ENCODE data around the gene CATSPER4. TPM values are rescaled to one million over a fixed set of nuclear protein-coding genes. Genes with fewer than 3 reads are reported as not detected.

The CATSPER4 gene
- total RNA-seq, 1 experiment from 2014 or later, result 0.35 TPM

DNA sequence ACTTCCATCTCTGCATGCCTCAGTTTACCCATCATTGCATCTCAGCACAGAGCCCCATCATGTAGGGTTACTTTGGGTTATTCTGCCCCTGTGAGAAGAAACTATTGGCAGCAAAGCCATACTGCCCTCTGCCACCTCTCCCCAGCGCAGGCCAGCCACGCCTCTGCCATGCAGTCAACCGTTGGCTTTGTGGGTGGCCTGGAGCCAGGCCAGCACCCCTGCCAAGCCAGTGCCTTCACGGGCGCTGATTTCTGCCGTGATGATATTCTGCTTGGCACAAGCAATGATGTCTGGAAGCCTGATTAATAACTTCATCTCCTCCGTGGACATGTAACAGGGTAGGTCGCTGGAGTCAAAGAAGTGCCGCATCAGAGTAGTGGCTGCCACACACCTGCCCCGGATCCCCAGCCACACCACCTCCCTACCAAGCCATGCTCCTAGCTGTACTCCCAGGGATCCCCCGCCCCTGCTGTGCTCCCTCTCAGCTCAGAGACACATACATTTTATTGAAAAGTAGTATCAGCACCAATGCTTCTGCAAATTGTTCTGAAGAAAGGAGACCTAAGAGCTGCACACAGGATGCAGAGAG is 28.6 kb downstream of the CATSPER4 start:
- ChIA-PET POLR2A (no interaction called here), CTCF (interaction anchor here (1.8 to 2.2 kb wide), 2 partner anchors 29 to 61 kb away, joined by 4 to 5 read pairs; partner anchors contain the start of genes CATSPER4 and SH3BGRL3)
- H3K27ac Mint-ChIP-seq, result no peak overlapping the region
- no peak for ATAC-seq
- H3K36me3 Mint-ChIP-seq, result no peaks in the 10 kb centered on the region
- no peaks in the 10 kb centered on the region for H3K9me3 Mint-ChIP-seq
- H3K4me1 Mint-ChIP-seq, result peaks cover 6% of the 10 kb centered on the region
- DNase-seq (ENCODE audit: low spot score), result no peak
- peaks cover 4% of the 10 kb centered on the region for H3K27me3 Mint-ChIP-seq (ENCODE audit: low read depth)
- no peak overlapping the region for H3K4me3 Mint-ChIP-seq
- TF ChIP-seq, protein P1, sequence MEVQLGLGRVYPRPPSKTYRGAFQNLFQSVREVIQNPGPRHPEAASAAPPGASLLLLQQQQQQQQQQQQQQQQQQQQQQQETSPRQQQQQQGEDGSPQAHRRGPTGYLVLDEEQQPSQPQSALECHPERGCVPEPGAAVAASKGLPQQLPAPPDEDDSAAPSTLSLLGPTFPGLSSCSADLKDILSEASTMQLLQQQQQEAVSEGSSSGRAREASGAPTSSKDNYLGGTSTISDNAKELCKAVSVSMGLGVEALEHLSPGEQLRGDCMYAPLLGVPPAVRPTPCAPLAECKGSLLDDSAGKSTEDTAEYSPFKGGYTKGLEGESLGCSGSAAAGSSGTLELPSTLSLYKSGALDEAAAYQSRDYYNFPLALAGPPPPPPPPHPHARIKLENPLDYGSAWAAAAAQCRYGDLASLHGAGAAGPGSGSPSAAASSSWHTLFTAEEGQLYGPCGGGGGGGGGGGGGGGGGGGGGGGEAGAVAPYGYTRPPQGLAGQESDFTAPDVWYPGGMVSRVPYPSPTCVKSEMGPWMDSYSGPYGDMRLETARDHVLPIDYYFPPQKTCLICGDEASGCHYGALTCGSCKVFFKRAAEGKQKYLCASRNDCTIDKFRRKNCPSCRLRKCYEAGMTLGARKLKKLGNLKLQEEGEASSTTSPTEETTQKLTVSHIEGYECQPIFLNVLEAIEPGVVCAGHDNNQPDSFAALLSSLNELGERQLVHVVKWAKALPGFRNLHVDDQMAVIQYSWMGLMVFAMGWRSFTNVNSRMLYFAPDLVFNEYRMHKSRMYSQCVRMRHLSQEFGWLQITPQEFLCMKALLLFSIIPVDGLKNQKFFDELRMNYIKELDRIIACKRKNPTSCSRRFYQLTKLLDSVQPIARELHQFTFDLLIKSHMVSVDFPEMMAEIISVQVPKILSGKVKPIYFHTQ (CRISPR knock-in tag; IDR thresholded peaks at IDR 0.05), result no peak
- TF ChIP-seq, protein P2, sequence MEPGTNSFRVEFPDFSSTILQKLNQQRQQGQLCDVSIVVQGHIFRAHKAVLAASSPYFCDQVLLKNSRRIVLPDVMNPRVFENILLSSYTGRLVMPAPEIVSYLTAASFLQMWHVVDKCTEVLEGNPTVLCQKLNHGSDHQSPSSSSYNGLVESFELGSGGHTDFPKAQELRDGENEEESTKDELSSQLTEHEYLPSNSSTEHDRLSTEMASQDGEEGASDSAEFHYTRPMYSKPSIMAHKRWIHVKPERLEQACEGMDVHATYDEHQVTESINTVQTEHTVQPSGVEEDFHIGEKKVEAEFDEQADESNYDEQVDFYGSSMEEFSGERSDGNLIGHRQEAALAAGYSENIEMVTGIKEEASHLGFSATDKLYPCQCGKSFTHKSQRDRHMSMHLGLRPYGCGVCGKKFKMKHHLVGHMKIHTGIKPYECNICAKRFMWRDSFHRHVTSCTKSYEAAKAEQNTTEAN (CRISPR knock-in tag; IDR thresholded peaks at IDR 0.05), result no peak
- TF ChIP-seq TEAD4 (CRISPR knock-in tag; IDR thresholded peaks at IDR 0.05), result no peak
- TF ChIP-seq ATF1 (CRISPR knock-in tag; IDR thresholded peaks at IDR 0.05), result no peak

DNA sequence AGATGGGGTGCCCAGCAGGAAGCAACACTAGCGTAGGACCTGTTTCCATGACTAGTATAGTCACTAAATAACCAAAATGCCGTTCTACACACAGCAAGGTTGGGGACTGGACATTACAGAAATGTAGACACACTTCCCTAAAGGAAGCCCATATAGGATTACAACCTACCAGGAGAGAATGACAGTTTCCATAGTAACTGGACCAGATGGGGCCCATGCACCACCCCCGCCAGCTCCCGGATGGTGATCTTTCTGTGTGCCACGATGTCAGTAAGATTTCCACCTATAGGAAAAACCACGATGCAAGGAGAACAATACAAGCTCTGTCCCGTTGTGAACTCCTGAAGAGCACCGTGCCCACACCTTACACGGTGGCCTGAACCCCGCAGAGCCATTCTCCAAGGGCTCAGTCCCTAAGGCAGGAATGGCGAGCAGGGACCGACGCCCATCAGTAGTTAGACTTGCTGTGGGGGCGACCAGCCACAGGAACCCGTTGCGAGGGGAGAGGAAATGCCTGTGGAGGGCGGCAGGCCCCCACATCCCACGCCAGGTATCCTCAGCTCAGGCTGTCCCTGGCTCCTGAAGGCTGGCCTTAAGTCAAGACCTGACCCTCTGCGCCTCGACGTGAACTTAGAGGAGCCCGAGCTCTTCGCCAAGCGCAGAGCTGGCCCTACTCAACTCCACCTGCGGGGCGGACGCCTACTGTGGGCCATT is 30.0 kb downstream of the CATSPER4 start:
- H3K9me3 Mint-ChIP-seq, result no peaks in the 10 kb centered on the region
- H3K4me1 Mint-ChIP-seq, result peaks cover 10% of the 10 kb centered on the region
- DNase-seq (ENCODE audit: low spot score) (no peak), ATAC-seq (no peak)
- POLR2A ChIA-PET, result no interaction called here
- no peak overlapping the region for H3K4me3 Mint-ChIP-seq
- peaks cover 16% of the 10 kb centered on the region for H3K27me3 Mint-ChIP-seq (ENCODE audit: low read depth)
- CTCF ChIA-PET, result interaction anchor here (0.8 to 2.2 kb wide), 6 partner anchors 13 to 59 kb away, joined by 4 to 10 read pairs (median 4); partner anchors contain the start of genes CATSPER4, CEP85, SH3BGRL3 and ZNF593
- H3K36me3 Mint-ChIP-seq, result no peaks in the 10 kb centered on the region
- H3K27ac Mint-ChIP-seq, result no peak overlapping the region
- no peak for TF ChIP-seq SMAD3 (CRISPR knock-in tag; IDR thresholded peaks at IDR 0.05; ENCODE audit: borderline replicate concordance)
- TF ChIP-seq, protein P3, sequence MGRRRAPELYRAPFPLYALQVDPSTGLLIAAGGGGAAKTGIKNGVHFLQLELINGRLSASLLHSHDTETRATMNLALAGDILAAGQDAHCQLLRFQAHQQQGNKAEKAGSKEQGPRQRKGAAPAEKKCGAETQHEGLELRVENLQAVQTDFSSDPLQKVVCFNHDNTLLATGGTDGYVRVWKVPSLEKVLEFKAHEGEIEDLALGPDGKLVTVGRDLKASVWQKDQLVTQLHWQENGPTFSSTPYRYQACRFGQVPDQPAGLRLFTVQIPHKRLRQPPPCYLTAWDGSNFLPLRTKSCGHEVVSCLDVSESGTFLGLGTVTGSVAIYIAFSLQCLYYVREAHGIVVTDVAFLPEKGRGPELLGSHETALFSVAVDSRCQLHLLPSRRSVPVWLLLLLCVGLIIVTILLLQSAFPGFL (CRISPR knock-in tag; IDR thresholded peaks at IDR 0.05; ENCODE audit: borderline replicate concordance), result no peak
- no peak for TF ChIP-seq TP53 (CRISPR knock-in tag; IDR thresholded peaks at IDR 0.05)
- no peak for TF ChIP-seq ATF1 (CRISPR knock-in tag; IDR thresholded peaks at IDR 0.05)
- TF ChIP-seq GABPB1 (CRISPR knock-in tag; IDR thresholded peaks at IDR 0.05), result no peak
- TF ChIP-seq RELA (CRISPR knock-in tag; IDR thresholded peaks at IDR 0.05; ENCODE audit: borderline replicate concordance), result no peak
- TF ChIP-seq ZBTB21 (CRISPR knock-in tag; IDR thresholded peaks at IDR 0.05; ENCODE audit: borderline replicate concordance), result no peak
- no peak for TF ChIP-seq ZNF396 (CRISPR knock-in tag; IDR thresholded peaks at IDR 0.05; ENCODE audit: borderline replicate concordance)
- no peak for TF ChIP-seq ZNF263 (CRISPR knock-in tag; IDR thresholded peaks at IDR 0.05; ENCODE audit: low read depth)
- no peak for TF ChIP-seq NFYB (CRISPR knock-in tag; conservative IDR thresholded peaks at IDR 0.05; ENCODE audit: low read depth)
- no peak for TF ChIP-seq IRF2 (CRISPR knock-in tag; IDR thresholded peaks at IDR 0.05; ENCODE audit: borderline replicate concordance, low read depth)
- TF ChIP-seq, protein P4, sequence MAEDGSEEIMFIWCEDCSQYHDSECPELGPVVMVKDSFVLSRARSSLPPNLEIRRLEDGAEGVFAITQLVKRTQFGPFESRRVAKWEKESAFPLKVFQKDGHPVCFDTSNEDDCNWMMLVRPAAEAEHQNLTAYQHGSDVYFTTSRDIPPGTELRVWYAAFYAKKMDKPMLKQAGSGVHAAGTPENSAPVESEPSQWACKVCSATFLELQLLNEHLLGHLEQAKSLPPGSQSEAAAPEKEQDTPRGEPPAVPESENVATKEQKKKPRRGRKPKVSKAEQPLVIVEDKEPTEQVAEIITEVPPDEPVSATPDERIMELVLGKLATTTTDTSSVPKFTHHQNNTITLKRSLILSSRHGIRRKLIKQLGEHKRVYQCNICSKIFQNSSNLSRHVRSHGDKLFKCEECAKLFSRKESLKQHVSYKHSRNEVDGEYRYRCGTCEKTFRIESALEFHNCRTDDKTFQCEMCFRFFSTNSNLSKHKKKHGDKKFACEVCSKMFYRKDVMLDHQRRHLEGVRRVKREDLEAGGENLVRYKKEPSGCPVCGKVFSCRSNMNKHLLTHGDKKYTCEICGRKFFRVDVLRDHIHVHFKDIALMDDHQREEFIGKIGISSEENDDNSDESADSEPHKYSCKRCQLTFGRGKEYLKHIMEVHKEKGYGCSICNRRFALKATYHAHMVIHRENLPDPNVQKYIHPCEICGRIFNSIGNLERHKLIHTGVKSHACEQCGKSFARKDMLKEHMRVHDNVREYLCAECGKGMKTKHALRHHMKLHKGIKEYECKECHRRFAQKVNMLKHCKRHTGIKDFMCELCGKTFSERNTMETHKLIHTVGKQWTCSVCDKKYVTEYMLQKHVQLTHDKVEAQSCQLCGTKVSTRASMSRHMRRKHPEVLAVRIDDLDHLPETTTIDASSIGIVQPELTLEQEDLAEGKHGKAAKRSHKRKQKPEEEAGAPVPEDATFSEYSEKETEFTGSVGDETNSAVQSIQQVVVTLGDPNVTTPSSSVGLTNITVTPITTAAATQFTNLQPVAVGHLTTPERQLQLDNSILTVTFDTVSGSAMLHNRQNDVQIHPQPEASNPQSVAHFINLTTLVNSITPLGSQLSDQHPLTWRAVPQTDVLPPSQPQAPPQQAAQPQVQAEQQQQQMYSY (CRISPR knock-in tag; IDR thresholded peaks at IDR 0.05), result no peak
- TF ChIP-seq, protein P5, sequence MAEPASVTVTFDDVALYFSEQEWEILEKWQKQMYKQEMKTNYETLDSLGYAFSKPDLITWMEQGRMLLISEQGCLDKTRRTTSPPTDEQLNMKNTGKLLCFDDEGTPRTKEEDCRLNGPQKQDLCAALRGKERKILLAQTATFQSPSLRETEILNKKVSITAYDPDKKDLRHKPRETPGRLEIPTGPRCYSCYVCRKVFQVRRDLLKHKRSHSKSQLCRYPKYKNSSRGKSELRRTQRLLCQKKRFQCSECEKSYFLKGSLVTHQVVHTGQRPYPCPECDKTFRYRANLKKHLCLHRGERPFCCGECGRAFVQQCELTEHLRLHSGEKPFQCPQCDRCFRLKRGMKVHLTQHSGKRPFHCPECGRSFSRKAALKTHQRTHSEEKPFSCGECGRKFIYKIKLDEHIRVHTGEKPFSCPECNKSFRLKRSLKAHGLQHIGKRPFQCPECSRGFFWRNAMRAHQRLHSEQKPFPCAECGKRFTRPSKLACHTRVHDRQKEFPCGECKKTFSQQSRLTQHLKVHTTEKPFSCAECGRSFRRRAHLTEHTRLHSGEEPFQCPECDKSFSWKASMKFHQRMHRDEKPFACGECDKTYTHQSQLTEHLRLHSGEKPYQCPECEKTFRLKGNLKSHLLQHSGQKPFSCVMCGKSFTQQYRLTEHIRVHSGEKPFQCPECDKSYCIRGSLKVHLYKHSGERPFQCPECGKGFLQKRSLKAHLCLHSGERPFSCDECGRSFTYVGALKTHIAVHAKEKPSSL (CRISPR knock-in tag; conservative IDR thresholded peaks at IDR 0.05), result no peak
- TF ChIP-seq, protein P6, sequence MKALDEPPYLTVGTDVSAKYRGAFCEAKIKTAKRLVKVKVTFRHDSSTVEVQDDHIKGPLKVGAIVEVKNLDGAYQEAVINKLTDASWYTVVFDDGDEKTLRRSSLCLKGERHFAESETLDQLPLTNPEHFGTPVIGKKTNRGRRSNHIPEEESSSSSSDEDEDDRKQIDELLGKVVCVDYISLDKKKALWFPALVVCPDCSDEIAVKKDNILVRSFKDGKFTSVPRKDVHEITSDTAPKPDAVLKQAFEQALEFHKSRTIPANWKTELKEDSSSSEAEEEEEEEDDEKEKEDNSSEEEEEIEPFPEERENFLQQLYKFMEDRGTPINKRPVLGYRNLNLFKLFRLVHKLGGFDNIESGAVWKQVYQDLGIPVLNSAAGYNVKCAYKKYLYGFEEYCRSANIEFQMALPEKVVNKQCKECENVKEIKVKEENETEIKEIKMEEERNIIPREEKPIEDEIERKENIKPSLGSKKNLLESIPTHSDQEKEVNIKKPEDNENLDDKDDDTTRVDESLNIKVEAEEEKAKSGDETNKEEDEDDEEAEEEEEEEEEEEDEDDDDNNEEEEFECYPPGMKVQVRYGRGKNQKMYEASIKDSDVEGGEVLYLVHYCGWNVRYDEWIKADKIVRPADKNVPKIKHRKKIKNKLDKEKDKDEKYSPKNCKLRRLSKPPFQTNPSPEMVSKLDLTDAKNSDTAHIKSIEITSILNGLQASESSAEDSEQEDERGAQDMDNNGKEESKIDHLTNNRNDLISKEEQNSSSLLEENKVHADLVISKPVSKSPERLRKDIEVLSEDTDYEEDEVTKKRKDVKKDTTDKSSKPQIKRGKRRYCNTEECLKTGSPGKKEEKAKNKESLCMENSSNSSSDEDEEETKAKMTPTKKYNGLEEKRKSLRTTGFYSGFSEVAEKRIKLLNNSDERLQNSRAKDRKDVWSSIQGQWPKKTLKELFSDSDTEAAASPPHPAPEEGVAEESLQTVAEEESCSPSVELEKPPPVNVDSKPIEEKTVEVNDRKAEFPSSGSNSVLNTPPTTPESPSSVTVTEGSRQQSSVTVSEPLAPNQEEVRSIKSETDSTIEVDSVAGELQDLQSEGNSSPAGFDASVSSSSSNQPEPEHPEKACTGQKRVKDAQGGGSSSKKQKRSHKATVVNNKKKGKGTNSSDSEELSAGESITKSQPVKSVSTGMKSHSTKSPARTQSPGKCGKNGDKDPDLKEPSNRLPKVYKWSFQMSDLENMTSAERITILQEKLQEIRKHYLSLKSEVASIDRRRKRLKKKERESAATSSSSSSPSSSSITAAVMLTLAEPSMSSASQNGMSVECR (CRISPR knock-in tag; IDR thresholded peaks at IDR 0.05; ENCODE audit: borderline replicate concordance), result no peak
